Caco-2 (cell line): ENCODE results near the gene MAMLD1. TPM values are rescaled to one million over a fixed set of nuclear protein-coding genes. Genes with fewer than 3 reads are reported as not detected.
"Not testable (repeated sequence)": the region's sequence is repeated elsewhere in the genome, so short reads cannot be mapped to it uniquely, and the experiment has no call there.

Experiments
- BruUV-seq: library from RNA; stranded (reverse); fragments of 400-500 nt; replicated peaks from 2 replicates; lab custom pipeline; 2021; lab: Mats Ljungman, UMichigan
- CTCF ChIA-PET: fragments of 300-600 bp; sonication (Branson Sonifier 250); formaldehyde crosslinking; loops from one replicate; lab custom pipeline; 2022; ENCODE audit warnings: antibody characterized with exemption; lab: Charles Lee
- POLR2A ChIA-PET: fragments of 300-600 bp; sonication (Branson Sonifier 250); formaldehyde crosslinking; loops from one replicate; lab custom pipeline; 2022; ENCODE audit warnings: antibody characterized with exemption; lab: Charles Lee
- DNase-seq, 2 experiments: peaks; one replicate each; pipeline versions ENCODE4 v3.0.0 to v3.0.0-alpha.2; 2020 to 2022
- H3K27me3 ChIP-seq: replicated peaks from 2 replicates; pipeline ENCODE4 v1.6.0; 2011; ENCODE audit warnings: low read length; ENCODE audit not compliant: control insufficient read depth, insufficient read depth
- H3K36me3 ChIP-seq: 2 replicates; pipeline ENCODE4 v1.5.1; 2011; ENCODE audit warnings: low read length; ENCODE audit not compliant: control insufficient read depth, insufficient read depth
- H3K4me1 ChIP-seq: fragments of 250-450 bp; sonication (Bioruptor Pico); 2 replicates; pipeline ENCODE4 v1.5.1; 2020; ENCODE audit warnings: mild to moderate bottlenecking
- H3K4me3 ChIP-seq: 2 replicates; pipeline ENCODE4 v1.5.1; 2011; ENCODE audit warnings: low read depth, mild to moderate bottlenecking, control low read depth, low read length
- H3K9me3 ChIP-seq: fragments of 250-450 bp; sonication (Bioruptor Pico); 2 replicates; pipeline ENCODE4 v1.5.1; 2020; ENCODE audit warnings: mild to moderate bottlenecking, moderate library complexity
- H3K27ac Mint-ChIP-seq: one replicate; pipeline ENCODE4 v1.8.0; 2022; ENCODE audit warnings: mixed read lengths; ENCODE audit not compliant: unreplicated experiment
- H3K27me3 Mint-ChIP-seq: one replicate; pipeline ENCODE4 v1.8.0; 2022; ENCODE audit warnings: mixed read lengths; ENCODE audit not compliant: insufficient read depth, unreplicated experiment
- H3K36me3 Mint-ChIP-seq: one replicate; pipeline ENCODE4 v1.8.0; 2022; ENCODE audit warnings: mild to moderate bottlenecking, mixed read lengths; ENCODE audit not compliant: insufficient read depth, unreplicated experiment
- H3K4me1 Mint-ChIP-seq: one replicate; pipeline ENCODE4 v1.8.0; 2022; ENCODE audit warnings: low read depth, mixed read lengths; ENCODE audit not compliant: unreplicated experiment
- H3K4me3 Mint-ChIP-seq: one replicate; pipeline ENCODE4 v1.8.0; 2022; ENCODE audit warnings: mild to moderate bottlenecking, moderate library complexity, mixed read lengths; ENCODE audit not compliant: unreplicated experiment
- H3K9me3 Mint-ChIP-seq: one replicate; pipeline ENCODE4 v1.8.0; 2022; ENCODE audit warnings: mixed read lengths; ENCODE audit not compliant: unreplicated experiment
- CTCF ChIP-seq, 2 experiments: fragments of 200-600 bp in 1 of 2; IDR thresholded peaks; 1 replicate in 1 of 2; 2 replicates in 1 of 2; pipeline versions ENCODE4 v1.5.1 to v1.8.0; 2011 to 2022; ENCODE audit warnings: antibody characterized with exemption in 1 of 2, control low read depth in 1 of 2, inconsistent platforms in 1 of 2, low read depth in 1 of 2, low read length in 1 of 2, mild to moderate bottlenecking in 1 of 2, moderate library complexity in 1 of 2; ENCODE audit not compliant: insufficient read depth in 1 of 2, severe bottlenecking in 1 of 2, unreplicated experiment in 1 of 2
- intact Hi-C: fragments of 100-400 bp; cut with micrococcal nuclease; formaldehyde crosslinking; loops from one replicate; pipeline ENCODE4 v1.10.0; 2022; ENCODE audit not compliant: unreplicated experiment
- total RNA-seq: library from RNA; stranded (reverse); gene quantifications from 2 replicates; pipeline ENCODE4 v1.2.3, GENCODE V29; 2022

The MAMLD1 gene
- total RNA-seq, 1 experiment from 2014 or later: not detected

DNA sequence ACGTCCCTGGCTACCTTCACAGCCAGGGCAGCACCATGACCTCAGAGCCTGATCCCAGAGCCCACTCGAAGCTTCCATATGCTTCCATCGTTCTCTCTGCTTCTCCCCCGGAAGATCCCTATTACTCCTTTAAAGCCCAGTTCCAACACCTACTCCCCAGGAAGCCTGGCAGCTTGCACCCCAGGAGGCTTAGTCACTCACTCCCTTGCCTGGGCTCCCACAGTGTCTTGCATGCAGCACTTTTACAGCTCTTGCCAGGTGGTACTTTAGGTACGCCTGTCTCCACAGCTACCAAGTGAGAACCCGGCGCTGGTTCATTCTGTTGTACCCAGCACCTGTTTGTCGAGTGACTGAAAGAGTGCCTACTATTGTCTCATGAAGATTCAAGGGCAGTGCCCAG is 24.5 kb upstream of the MAMLD1 start:
- no peaks in the 10 kb centered on the region for H3K36me3 ChIP-seq
- no peak for DNase-seq
- H3K27ac Mint-ChIP-seq: no peak overlapping the region
- no peaks in the 10 kb centered on the region for H3K27me3 ChIP-seq
- no peaks in the 10 kb centered on the region for H3K27me3 Mint-ChIP-seq
- no peak overlapping the region for H3K4me3 ChIP-seq
- CTCF ChIA-PET: no interaction called here
- H3K4me1 ChIP-seq: no peaks in the 10 kb centered on the region
- POLR2A ChIA-PET: no interaction called here
- no peak overlapping the region for H3K4me3 Mint-ChIP-seq
- H3K9me3 Mint-ChIP-seq: no peaks in the 10 kb centered on the region
- TF ChIP-seq CTCF (IDR thresholded peaks at IDR 0.05; ENCODE audit: insufficient read depth in 1 of 2, low read depth in 1 of 2, low read length in 1 of 2, severe bottlenecking in 1 of 2, unreplicated experiment in 1 of 2): no peak
- H3K4me1 Mint-ChIP-seq: no peaks in the 10 kb centered on the region
- BruUV-seq: no TSS peak
- no peaks in the 10 kb centered on the region for H3K9me3 ChIP-seq
- intact Hi-C loops: no loop called here
- H3K36me3 Mint-ChIP-seq: no peaks in the 10 kb centered on the region

- no peak for DNase-seq
- intact Hi-C loops: no loop called here
- CTCF ChIA-PET: no interaction called here
- BruUV-seq: no TSS peak
- no peaks in the 10 kb centered on the region for H3K36me3 Mint-ChIP-seq
- no peaks in the 10 kb centered on the region for H3K9me3 Mint-ChIP-seq
- H3K27ac Mint-ChIP-seq: no peak overlapping the region
- H3K4me1 ChIP-seq: no peaks in the 10 kb centered on the region
- H3K4me3 ChIP-seq: no peak overlapping the region
- no peaks in the 10 kb centered on the region for H3K27me3 ChIP-seq
- no peak overlapping the region for H3K4me3 Mint-ChIP-seq
- TF ChIP-seq CTCF (IDR thresholded peaks at IDR 0.05; ENCODE audit: insufficient read depth in 1 of 2, low read depth in 1 of 2, low read length in 1 of 2, severe bottlenecking in 1 of 2, unreplicated experiment in 1 of 2): no peak
- H3K4me1 Mint-ChIP-seq: no peaks in the 10 kb centered on the region
- H3K27me3 Mint-ChIP-seq: no peaks in the 10 kb centered on the region
- no peaks in the 10 kb centered on the region for H3K9me3 ChIP-seq
- no peaks in the 10 kb centered on the region for H3K36me3 ChIP-seq
- POLR2A ChIA-PET: no interaction called here
Measured at GRCh38 chrX:150339736-150340135, 23.4 kb upstream of the MAMLD1 start.

GRCh38 chrX:150340326-150340725 is 22.8 kb upstream of the MAMLD1 start:
- intact Hi-C loops: not testable (repeated sequence)

GRCh38 chrX:150347471-150347870 is 15.6 kb upstream of the MAMLD1 start:
- H3K4me1 Mint-ChIP-seq: no peaks in the 10 kb centered on the region
- no peak overlapping the region for H3K27ac Mint-ChIP-seq
- H3K4me1 ChIP-seq: no peaks in the 10 kb centered on the region
- no peak overlapping the region for H3K4me3 Mint-ChIP-seq
- no peaks in the 10 kb centered on the region for H3K27me3 Mint-ChIP-seq
- no peak overlapping the region for H3K4me3 ChIP-seq
- BruUV-seq: no TSS peak
- POLR2A ChIA-PET: no interaction called here
- no peaks in the 10 kb centered on the region for H3K27me3 ChIP-seq
- CTCF ChIA-PET: no interaction called here
- no peak for DNase-seq
- H3K36me3 ChIP-seq: no peaks in the 10 kb centered on the region
- no peaks in the 10 kb centered on the region for H3K9me3 Mint-ChIP-seq
- H3K9me3 ChIP-seq: no peaks in the 10 kb centered on the region
- no peak for TF ChIP-seq CTCF (IDR thresholded peaks at IDR 0.05; ENCODE audit: insufficient read depth in 1 of 2, low read depth in 1 of 2, low read length in 1 of 2, severe bottlenecking in 1 of 2, unreplicated experiment in 1 of 2)
- intact Hi-C loops: no loop called here
- no peaks in the 10 kb centered on the region for H3K36me3 Mint-ChIP-seq

More at GRCh38 chrX:150340326-150340725, 22.8 kb upstream of the MAMLD1 start:
- H3K9me3 ChIP-seq, H3K27ac Mint-ChIP-seq, POLR2A ChIA-PET, H3K4me1 Mint-ChIP-seq, H3K36me3 ChIP-seq, H3K4me3 ChIP-seq, H3K4me1 ChIP-seq, H3K9me3 Mint-ChIP-seq, DNase-seq, CTCF ChIA-PET, H3K4me3 Mint-ChIP-seq, BruUV-seq, H3K27me3 Mint-ChIP-seq, H3K36me3 Mint-ChIP-seq, H3K27me3 ChIP-seq: not testable (repeated sequence)
